Fibroblast of villous mesenchyme (primary cell): ENCODE measurements around the gene KCNH2. TPM values are rescaled to one million over a fixed set of nuclear protein-coding genes. Genes with fewer than 3 reads are reported as not detected.

Experiments used
- DNase-seq: peaks from one replicate; pipeline ENCODE4 v3.0.0-alpha.2; 2010; ENCODE audit warnings: low read depth
- H3K4me3 ChIP-seq: 2 replicates; pipeline ENCODE4 v1.5.1; 2011; ENCODE audit warnings: low read depth, mild to moderate bottlenecking, low read length
- total RNA-seq: library from RNA; depleted of rRNA; stranded (reverse); fragments of >200 nt; gene quantifications from 2 replicates; pipeline ENCODE4 v1.2.3, GENCODE V29; 2012
- TF ChIP-seq, protein P1 (sequence below): IDR thresholded peaks from 2 replicates; pipeline ENCODE4 v1.5.1; 2012; ENCODE audit warnings: low read depth, mild to moderate bottlenecking, low read length; ENCODE audit not compliant: insufficient read depth

Gene KCNH2
- total RNA-seq, 1 donor: 2.6 TPM

DNA sequence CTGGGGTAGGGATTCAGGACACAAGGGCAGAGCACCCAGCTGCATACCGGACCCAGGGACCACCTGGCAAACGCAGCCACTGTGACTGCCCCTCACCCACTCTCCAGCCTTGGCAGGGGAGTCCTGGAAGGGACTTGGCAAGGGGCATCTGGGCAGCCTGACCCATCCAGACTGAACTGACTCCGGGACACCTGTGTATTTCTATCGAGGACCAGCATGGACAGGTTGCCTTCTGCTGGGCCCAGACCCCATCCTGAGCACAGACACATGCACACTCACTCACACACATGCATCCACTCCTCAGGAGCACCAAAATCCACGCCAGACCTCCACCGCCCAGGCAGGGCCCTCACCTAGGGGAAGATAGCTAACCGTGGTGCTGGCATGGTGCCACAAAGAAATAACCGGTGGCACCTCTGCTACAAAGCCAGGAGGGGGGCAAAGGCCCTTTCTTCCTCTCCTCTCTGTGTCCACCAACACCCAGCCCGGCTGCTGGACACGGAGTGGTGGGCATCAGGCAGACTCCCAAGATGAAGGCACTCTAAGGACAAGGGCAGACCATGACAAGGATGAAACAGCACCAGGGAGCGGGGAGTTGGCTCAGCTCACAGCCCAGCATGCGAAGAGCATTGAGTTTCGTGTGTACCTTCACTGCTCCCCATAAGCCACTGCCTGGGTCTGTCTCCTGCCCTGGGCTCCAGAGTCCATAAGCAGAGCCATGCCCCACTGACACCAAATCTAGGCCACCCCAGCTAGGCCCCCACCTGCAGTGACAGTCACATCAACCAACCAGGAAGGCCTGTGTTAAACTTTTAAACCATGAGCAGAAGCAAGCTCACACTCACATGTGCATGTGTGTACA is 35.3 kb downstream of the KCNH2 start:
- TF ChIP-seq, protein P1, sequence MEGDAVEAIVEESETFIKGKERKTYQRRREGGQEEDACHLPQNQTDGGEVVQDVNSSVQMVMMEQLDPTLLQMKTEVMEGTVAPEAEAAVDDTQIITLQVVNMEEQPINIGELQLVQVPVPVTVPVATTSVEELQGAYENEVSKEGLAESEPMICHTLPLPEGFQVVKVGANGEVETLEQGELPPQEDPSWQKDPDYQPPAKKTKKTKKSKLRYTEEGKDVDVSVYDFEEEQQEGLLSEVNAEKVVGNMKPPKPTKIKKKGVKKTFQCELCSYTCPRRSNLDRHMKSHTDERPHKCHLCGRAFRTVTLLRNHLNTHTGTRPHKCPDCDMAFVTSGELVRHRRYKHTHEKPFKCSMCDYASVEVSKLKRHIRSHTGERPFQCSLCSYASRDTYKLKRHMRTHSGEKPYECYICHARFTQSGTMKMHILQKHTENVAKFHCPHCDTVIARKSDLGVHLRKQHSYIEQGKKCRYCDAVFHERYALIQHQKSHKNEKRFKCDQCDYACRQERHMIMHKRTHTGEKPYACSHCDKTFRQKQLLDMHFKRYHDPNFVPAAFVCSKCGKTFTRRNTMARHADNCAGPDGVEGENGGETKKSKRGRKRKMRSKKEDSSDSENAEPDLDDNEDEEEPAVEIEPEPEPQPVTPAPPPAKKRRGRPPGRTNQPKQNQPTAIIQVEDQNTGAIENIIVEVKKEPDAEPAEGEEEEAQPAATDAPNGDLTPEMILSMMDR: no peak
- no peak overlapping the region for H3K4me3 ChIP-seq
- DNase-seq: no peak

DNA sequence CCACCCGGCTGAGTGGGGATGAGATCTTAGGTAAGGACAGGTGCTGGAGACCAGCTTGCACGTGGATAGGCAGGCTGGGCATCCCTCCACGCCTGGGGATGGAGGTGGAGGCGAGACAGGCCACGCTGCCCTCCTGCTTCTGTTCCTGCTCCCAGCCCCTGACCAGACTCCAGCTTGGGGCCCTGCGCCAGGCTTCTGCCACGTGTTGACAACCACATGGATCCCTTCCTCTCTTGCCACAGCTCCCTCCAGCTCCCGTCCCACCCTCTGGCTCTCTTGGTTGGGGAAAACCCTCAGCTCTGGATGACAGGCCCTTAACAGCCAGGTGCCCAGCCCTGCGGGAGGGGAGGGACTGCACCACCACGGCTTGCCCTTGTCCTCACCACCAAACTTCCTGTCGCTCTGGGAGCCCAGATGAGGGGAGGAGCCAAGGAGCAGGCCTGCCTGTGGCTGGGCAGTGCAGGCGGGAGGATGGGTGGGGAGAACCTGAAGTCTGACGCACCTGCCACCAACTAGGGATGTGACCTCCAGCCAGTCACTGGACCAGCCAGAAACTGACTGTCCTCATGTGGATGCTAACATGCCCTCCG is 36.0 kb downstream of the KCNH2 start:
- TF ChIP-seq, protein P1: no peak
- no peak overlapping the region for H3K4me3 ChIP-seq
- DNase-seq: no peak

DNA sequence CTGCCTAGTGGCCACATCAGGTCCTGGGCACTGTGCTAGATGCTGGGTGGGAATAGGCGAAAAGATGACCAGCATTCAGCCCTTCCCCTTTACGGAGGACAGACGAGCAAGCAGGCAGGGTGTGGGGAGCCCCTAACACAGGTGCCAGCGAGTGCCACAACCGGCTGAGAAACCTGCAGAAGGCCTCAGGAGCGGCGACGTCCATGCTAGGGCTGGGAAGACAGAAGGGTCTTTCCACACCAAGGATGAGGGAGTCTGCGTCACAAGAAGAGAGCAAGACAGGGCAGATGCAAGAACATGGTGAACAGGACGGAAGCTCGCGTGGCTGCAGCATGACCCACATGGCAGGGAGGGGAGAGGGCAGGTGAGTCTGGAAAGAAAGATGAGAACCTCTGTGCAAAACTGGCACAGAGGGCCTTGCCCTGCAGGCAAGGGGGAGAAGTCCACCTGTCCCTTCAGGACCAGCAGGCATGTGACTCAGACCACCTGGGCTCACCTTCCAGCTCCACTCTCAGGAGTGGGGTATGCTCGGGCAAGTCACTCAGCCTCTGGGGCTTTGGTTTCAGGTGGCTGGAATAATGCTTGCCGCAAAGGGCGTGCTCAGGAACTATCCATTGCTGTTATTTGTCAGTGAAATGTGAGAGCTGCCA is 36.6 kb downstream of the KCNH2 start:
- TF ChIP-seq, protein P1: no peak
- H3K4me3 ChIP-seq: no peak overlapping the region
- no peak for DNase-seq

DNA sequence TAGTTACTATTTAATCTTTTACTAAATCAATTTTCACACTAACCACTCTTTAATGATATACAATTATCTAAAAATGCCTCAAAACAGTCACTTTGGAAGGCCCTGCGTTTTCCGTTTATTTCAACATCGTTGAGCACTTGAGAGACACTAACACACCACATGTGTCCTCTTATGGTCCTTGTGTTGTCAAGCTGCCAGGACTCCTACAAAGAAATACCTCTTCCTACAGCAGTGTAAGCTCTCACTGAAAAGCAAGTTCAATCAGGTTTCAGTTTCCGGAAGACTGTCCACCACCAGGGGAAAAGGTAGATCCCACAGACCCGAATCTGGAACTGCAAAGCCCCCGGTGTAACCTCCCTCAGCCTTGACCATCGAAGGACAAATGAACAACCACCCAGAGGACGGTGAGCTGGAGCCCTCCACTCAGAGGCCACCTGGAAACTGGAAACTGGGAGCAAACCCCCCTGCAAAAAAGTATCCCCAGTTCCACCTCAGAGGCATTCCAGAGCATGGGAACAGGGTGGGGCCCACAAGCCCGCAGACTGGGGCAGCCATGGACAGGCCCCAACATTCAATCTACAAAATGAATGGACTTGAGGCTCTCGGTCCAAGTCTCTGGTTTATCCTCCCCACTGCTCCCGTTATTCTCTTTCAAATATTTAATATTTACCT is 37.6 kb downstream of the KCNH2 start:
- TF ChIP-seq, protein P1: no peak
- DNase-seq: no peak
- H3K4me3 ChIP-seq: no peak overlapping the region

DNA sequence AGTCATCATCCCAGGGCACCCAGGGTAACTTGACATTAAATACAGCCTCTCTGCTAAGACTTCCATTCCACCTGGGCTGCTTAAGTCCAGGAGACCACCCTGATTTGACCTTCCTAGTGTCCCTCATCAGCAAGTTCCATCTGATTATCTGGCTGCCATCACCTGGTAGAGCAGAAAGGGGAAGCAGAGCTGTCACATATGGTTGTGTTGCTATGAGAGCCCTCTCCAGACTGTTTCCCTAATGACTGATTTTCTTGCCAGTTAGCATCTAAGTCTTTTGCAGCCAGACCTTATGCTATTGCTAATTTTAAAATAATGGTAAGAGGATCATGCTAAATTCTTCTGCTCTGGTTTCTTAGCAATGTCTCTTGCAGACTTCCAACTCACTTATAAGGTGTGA is 38.7 kb downstream of the KCNH2 start:
- TF ChIP-seq, protein P1: no peak
- DNase-seq: no peak

DNA sequence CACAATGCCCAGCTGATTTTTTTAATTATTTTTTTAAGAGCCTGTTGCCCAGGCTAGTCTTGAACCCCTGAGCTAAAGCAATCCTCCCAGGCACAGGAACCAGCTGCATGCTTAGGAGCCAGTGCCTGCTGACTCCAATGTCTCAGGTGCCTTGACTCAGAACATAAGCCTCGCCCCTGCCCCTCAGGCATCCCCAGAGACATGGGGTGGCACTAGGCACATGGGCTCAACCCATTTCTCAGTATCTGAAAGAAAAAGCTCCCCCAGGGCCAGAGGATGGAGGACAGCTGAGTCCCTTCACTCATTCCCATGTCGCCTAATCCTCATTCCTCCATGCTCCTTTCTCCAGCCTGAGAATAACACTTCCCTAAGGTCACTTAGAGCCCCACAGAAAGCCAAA is 39.1 kb downstream of the KCNH2 start:
- no peak overlapping the region for H3K4me3 ChIP-seq
- TF ChIP-seq, protein P1: no peak
- DNase-seq: no peak

More for the DNA sequence above, 38.7 kb downstream of the KCNH2 start:
- H3K4me3 ChIP-seq: no peak overlapping the region
